ENCODE data around the gene TMEM54. TPM values are rescaled to one million over a fixed set of nuclear protein-coding genes. Genes with fewer than 3 reads are reported as not detected.

The TMEM54 gene
- total RNA-seq, 1 donor from 2014 or later, result 42.1 TPM

GRCh38 chr1:32919811-32920733 is 18.9 kb upstream of the TMEM54 start:
- Mint-ChIP-seq H3K27me3 (peaks cover 10% of the 10 kb centered on the region), H3K9me3 (no peaks in the 10 kb centered on the region), H3K27ac (no peak overlapping the region), H3K36me3 (no peaks in the 10 kb centered on the region), H3K4me1 (ENCODE audit: unreplicated experiment) (peaks cover 15% of the 10 kb centered on the region), H3K4me3 (no peak overlapping the region)
- TF ChIP-seq, protein P1, sequence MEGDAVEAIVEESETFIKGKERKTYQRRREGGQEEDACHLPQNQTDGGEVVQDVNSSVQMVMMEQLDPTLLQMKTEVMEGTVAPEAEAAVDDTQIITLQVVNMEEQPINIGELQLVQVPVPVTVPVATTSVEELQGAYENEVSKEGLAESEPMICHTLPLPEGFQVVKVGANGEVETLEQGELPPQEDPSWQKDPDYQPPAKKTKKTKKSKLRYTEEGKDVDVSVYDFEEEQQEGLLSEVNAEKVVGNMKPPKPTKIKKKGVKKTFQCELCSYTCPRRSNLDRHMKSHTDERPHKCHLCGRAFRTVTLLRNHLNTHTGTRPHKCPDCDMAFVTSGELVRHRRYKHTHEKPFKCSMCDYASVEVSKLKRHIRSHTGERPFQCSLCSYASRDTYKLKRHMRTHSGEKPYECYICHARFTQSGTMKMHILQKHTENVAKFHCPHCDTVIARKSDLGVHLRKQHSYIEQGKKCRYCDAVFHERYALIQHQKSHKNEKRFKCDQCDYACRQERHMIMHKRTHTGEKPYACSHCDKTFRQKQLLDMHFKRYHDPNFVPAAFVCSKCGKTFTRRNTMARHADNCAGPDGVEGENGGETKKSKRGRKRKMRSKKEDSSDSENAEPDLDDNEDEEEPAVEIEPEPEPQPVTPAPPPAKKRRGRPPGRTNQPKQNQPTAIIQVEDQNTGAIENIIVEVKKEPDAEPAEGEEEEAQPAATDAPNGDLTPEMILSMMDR (conservative IDR thresholded peaks at IDR 0.05), result no peak
- DNase-seq (ENCODE audit: extremely low spot score, unreplicated experiment), result no peak

DNA sequence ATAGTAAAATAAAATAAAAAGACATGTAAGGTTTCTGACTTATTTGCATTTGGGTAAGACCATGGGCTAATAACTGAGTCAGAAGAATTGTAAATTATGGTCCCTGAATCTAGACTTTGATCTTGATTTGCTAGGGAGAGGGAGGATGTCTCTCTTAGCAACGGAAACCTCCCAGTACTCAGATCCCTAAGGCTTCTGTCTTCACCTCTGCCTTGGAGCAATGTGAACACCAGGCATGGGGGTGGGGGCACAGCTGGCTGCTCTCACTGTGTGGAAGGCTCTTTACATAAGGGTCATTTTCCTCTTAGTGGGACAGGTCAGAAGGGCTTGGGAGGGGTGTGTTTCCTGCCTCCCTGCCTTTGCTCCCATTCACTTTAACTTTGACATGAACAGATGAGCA is 17.0 kb upstream of the TMEM54 start:
- TF ChIP-seq, protein P1 (conservative IDR thresholded peaks at IDR 0.05), result no peak
- no peaks in the 10 kb centered on the region for H3K9me3 Mint-ChIP-seq
- H3K27me3 Mint-ChIP-seq, result no peaks in the 10 kb centered on the region
- no peak overlapping the region for H3K4me3 Mint-ChIP-seq
- H3K27ac Mint-ChIP-seq, result no peak overlapping the region
- H3K4me1 Mint-ChIP-seq (ENCODE audit: unreplicated experiment), result peaks cover 10% of the 10 kb centered on the region
- no peaks in the 10 kb centered on the region for H3K36me3 Mint-ChIP-seq
- no peak for DNase-seq (ENCODE audit: extremely low spot score, unreplicated experiment)

- Mint-ChIP-seq H3K27me3 (no peaks in the 10 kb centered on the region), H3K9me3 (no peaks in the 10 kb centered on the region), H3K4me3 (no peak overlapping the region), H3K4me1 (ENCODE audit: unreplicated experiment) (peaks cover 10% of the 10 kb centered on the region), H3K36me3 (no peaks in the 10 kb centered on the region), H3K27ac (no peak overlapping the region)
- TF ChIP-seq, protein P1 (conservative IDR thresholded peaks at IDR 0.05), result no peak
- no peak for DNase-seq (ENCODE audit: extremely low spot score, unreplicated experiment)
Observed at GRCh38 chr1:32917521-32917920, 16.3 kb upstream of the TMEM54 start.

GRCh38 chr1:32915766-32916706 is 14.8 kb upstream of the TMEM54 start:
- Mint-ChIP-seq H3K36me3 (no peaks in the 10 kb centered on the region), H3K27ac (no peak overlapping the region), H3K27me3 (no peaks in the 10 kb centered on the region), H3K4me3 (no peak overlapping the region), H3K9me3 (no peaks in the 10 kb centered on the region), H3K4me1 (ENCODE audit: unreplicated experiment) (peaks cover 10% of the 10 kb centered on the region)
- TF ChIP-seq, protein P1 (conservative IDR thresholded peaks at IDR 0.05), result no peak
- DNase-seq (ENCODE audit: extremely low spot score, unreplicated experiment), result no peak

DNA sequence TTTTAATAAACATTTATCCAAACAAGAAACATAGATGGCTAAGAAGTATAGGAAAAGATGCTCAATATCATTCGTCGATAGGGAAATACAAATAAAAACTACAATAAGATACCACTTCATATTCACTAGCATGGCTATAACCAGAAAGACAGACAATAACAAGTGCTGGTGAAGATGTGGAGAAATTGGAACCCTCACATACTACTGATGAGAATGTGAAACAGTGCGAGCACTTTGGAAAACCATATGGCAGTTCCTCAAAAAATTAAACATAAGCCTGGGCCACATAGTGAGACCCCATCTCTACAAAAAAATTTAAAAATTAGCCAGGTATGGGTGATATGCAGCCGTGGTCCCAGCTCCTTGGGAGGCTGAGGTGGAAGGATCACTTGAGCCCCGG is 9.1 kb upstream of the TMEM54 start:
- H3K9me3 Mint-ChIP-seq, result no peaks in the 10 kb centered on the region
- TF ChIP-seq, protein P1 (conservative IDR thresholded peaks at IDR 0.05), result no peak
- no peak for DNase-seq (ENCODE audit: extremely low spot score, unreplicated experiment)
- H3K27me3 Mint-ChIP-seq, result no peaks in the 10 kb centered on the region
- no peak overlapping the region for H3K27ac Mint-ChIP-seq
- no peaks in the 10 kb centered on the region for H3K4me1 Mint-ChIP-seq (ENCODE audit: unreplicated experiment)
- no peak overlapping the region for H3K4me3 Mint-ChIP-seq
- H3K36me3 Mint-ChIP-seq, result no peaks in the 10 kb centered on the region

Measured in type B pancreatic cell (in vitro differentiated cells).